Lower lobe of right lung (tissue), 2 donors: ENCODE data around the gene PKP3. TPM values are rescaled to one million over a fixed set of nuclear protein-coding genes. Genes with fewer than 3 reads are reported as not detected.

ENCODE experiments used
- ATAC-seq, 2 donors: fragments of 200-7000 bp; cut with Tn5 transposase; one replicate each; pipeline ENCODE4 v1.9.1; 2020 to 2022; ENCODE audit warnings: mild to moderate bottlenecking in 2 of 2, moderate library complexity in 2 of 2
- DNase-seq: peaks from one replicate; pipeline ENCODE4 v3.0.0-alpha.2; 2020
- H3K27ac ChIP-seq: fragments of 200-600 bp; one replicate; pipeline ENCODE4 v1.8.0; 2022
- H3K27me3 ChIP-seq: fragments of 200-600 bp; one replicate; pipeline ENCODE4 v1.8.0; 2022; ENCODE audit warnings: low read depth
- H3K36me3 ChIP-seq: fragments of 200-600 bp; one replicate; pipeline ENCODE4 v1.8.0; 2022; ENCODE audit warnings: mild to moderate bottlenecking
- H3K4me1 ChIP-seq: fragments of 200-600 bp; one replicate; pipeline ENCODE4 v1.8.0; 2022
- H3K4me3 ChIP-seq: fragments of 200-600 bp; one replicate; pipeline ENCODE4 v1.8.0; 2022; ENCODE audit warnings: mild to moderate bottlenecking
- H3K9me3 ChIP-seq: fragments of 200-600 bp; one replicate; pipeline ENCODE4 v1.8.0; 2022
- CTCF ChIP-seq: fragments of 200-600 bp; IDR thresholded peaks from one replicate; pipeline ENCODE4 v1.8.0; 2022; ENCODE audit warnings: antibody characterized with exemption, mild to moderate bottlenecking
- intact Hi-C: fragments of 100-400 bp; cut with DNase I; formaldehyde crosslinking; loops from one replicate; pipeline ENCODE4 v1.11.0; 2022
- total RNA-seq: library from RNA; stranded (reverse); fragmentation: NEBNext Ultra II Directional; extraction: Animal tissue kit (Norgen Biotek cat#: 25700); gene quantifications from one replicate; pipeline ENCODE4 v1.2.1, GENCODE V29; 2021
- donor health status: DM: no; HTN: yes; CAD: no; lungs with severe emphysema.

PKP3 gene
- total RNA-seq, 1 donor from 2014 or later, result 23.1 TPM

GRCh38 chr11:440065-441042, 46.3 kb downstream of the PKP3 start:
- H3K27me3 ChIP-seq, result peaks cover 16% of the 10 kb centered on the region
- ATAC-seq, result no peak
- DNase-seq, result peak; percentile 55
- H3K27ac ChIP-seq, result no peak overlapping the region
- H3K9me3 ChIP-seq, result no peaks in the 10 kb centered on the region
- intact Hi-C loops, result no loop called here
- H3K4me3 ChIP-seq, result peak overlapping the region; percentile 52
- H3K36me3 ChIP-seq, result no peaks in the 10 kb centered on the region
- H3K4me1 ChIP-seq, result peaks cover 34% of the 10 kb centered on the region
- no peak for TF ChIP-seq CTCF

GRCh38 chr11:441043-441417, 47.0 kb downstream of the PKP3 start:
- peak; percentile 8 to 18 for ATAC-seq
- DNase-seq, result peak; percentile 45
- H3K4me1 ChIP-seq, result peaks cover 34% of the 10 kb centered on the region
- H3K27me3 ChIP-seq, result peaks cover 16% of the 10 kb centered on the region
- H3K27ac ChIP-seq, result no peak overlapping the region
- intact Hi-C loops, result no loop called here
- no peaks in the 10 kb centered on the region for H3K9me3 ChIP-seq
- H3K4me3 ChIP-seq, result peak overlapping the region; percentile 52
- no peaks in the 10 kb centered on the region for H3K36me3 ChIP-seq
- TF ChIP-seq CTCF, result no peak

- intact Hi-C loops, result no loop called here
- H3K27me3 ChIP-seq, result peaks cover 16% of the 10 kb centered on the region
- TF ChIP-seq CTCF, result no peak
- ATAC-seq (peak; percentile 75 to 83), DNase-seq (peak; percentile 80)
- H3K9me3 ChIP-seq, result no peaks in the 10 kb centered on the region
- peak within 1 kb of the TSS; percentile 52 for H3K4me3 ChIP-seq
- H3K4me1 ChIP-seq, result peaks cover 34% of the 10 kb centered on the region
- no peaks in the 10 kb centered on the region for H3K36me3 ChIP-seq
- peak within 1 kb of the TSS; percentile 36 for H3K27ac ChIP-seq
Measured at GRCh38 chr11:441418-442274, 47.6 kb downstream of the PKP3 start, which contains the start of gene ANO9. Gene ANO9 (minus strand): TSS chr11:442011. CDS start chr11:441926, 85 bp downstream.

GRCh38 chr11:442611-443081, 48.6 kb downstream of the PKP3 start:
- H3K4me3 ChIP-seq, result no peak overlapping the region
- H3K36me3 ChIP-seq, result no peaks in the 10 kb centered on the region
- DNase-seq (peak; percentile 43), ATAC-seq (peak in 1 of 2 donors; percentile 5)
- intact Hi-C loops, result no loop called here
- peaks cover 34% of the 10 kb centered on the region for H3K4me1 ChIP-seq
- H3K27ac ChIP-seq, result no peak overlapping the region
- no peak for TF ChIP-seq CTCF
- peaks cover 16% of the 10 kb centered on the region for H3K27me3 ChIP-seq
- H3K9me3 ChIP-seq, result no peaks in the 10 kb centered on the region

- no peaks in the 10 kb centered on the region for H3K9me3 ChIP-seq
- peaks cover 39% of the 10 kb centered on the region for H3K4me1 ChIP-seq
- no peaks in the 10 kb centered on the region for H3K36me3 ChIP-seq
- ATAC-seq, result no peak
- peak; percentile 39 for DNase-seq
- no peak for TF ChIP-seq CTCF
- intact Hi-C loops, result no loop called here
- H3K4me3 ChIP-seq, result no peak overlapping the region
- no peak overlapping the region for H3K27ac ChIP-seq
- H3K27me3 ChIP-seq, result peaks cover 16% of the 10 kb centered on the region
Measured at GRCh38 chr11:443542-444199, 49.7 kb downstream of the PKP3 start.
